ENCODE results near the gene RASA2.
A peak's percentile ranks its signal among the peaks of the same experiment; 100 is the strongest.

The RASA2 gene

GRCh38 chr3:141456301-141456625 is 30.6 kb upstream of the RASA2 start:
- no peak for FAIRE-seq
- no peak for DNase-seq (ENCODE audit: insufficient read length, low spot score)
- TF ChIP-seq POLR2A (IDR thresholded peaks at IDR 0.05; ENCODE audit: low read depth, low read length) (no peak), PAX5 (IDR thresholded peaks at IDR 0.05; ENCODE audit: insufficient read depth, low read length, severe bottlenecking) (no peak), SPI1 (IDR thresholded peaks at IDR 0.05; ENCODE audit: low read depth, low read length) (no peak), POU2F2 (IDR thresholded peaks at IDR 0.05; ENCODE audit: low read depth, low read length) (no peak), TAF1 (IDR thresholded peaks at IDR 0.05; ENCODE audit: low read depth, low read length) (no peak), POLR2AphosphoS5 (IDR thresholded peaks at IDR 0.05; ENCODE audit: low read depth, low read length) (no peak)

- no peak for FAIRE-seq
- TF ChIP-seq TAF1 (IDR thresholded peaks at IDR 0.05; ENCODE audit: low read depth, low read length) (no peak), POLR2AphosphoS5 (IDR thresholded peaks at IDR 0.05; ENCODE audit: low read depth, low read length) (no peak), POLR2A (IDR thresholded peaks at IDR 0.05; ENCODE audit: low read depth, low read length) (no peak), SPI1 (IDR thresholded peaks at IDR 0.05; ENCODE audit: low read depth, low read length) (no peak), POU2F2 (IDR thresholded peaks at IDR 0.05; ENCODE audit: low read depth, low read length) (no peak), PAX5 (IDR thresholded peaks at IDR 0.05; ENCODE audit: insufficient read depth, low read length, severe bottlenecking) (no peak)
- no peak for DNase-seq (ENCODE audit: insufficient read length, low spot score)
These were observed 29.1 kb upstream of the RASA2 start for GRCh38 chr3:141457624-141458236.

- DNase-seq (ENCODE audit: insufficient read length, low spot score) (no peak), FAIRE-seq (no peak)
- TF ChIP-seq SPI1 (IDR thresholded peaks at IDR 0.05; ENCODE audit: low read depth, low read length) = no peak
- TF ChIP-seq TAF1 (IDR thresholded peaks at IDR 0.05; ENCODE audit: low read depth, low read length) = no peak
- TF ChIP-seq POLR2A (IDR thresholded peaks at IDR 0.05; ENCODE audit: low read depth, low read length) = no peak
- no peak for TF ChIP-seq PAX5 (IDR thresholded peaks at IDR 0.05; ENCODE audit: insufficient read depth, low read length, severe bottlenecking)
- TF ChIP-seq POU2F2 (IDR thresholded peaks at IDR 0.05; ENCODE audit: low read depth, low read length) = no peak
- no peak for TF ChIP-seq POLR2AphosphoS5 (IDR thresholded peaks at IDR 0.05; ENCODE audit: low read depth, low read length)
These were observed 27.8 kb upstream of the RASA2 start for GRCh38 chr3:141459008-141459407.

GRCh38 chr3:141460097-141460704 is 26.6 kb upstream of the RASA2 start:
- FAIRE-seq = peak; percentile 83
- TF ChIP-seq SPI1 (IDR thresholded peaks at IDR 0.05; ENCODE audit: low read depth, low read length) (no peak), POU2F2 (IDR thresholded peaks at IDR 0.05; ENCODE audit: low read depth, low read length) (no peak), POLR2AphosphoS5 (IDR thresholded peaks at IDR 0.05; ENCODE audit: low read depth, low read length) (no peak), PAX5 (IDR thresholded peaks at IDR 0.05; ENCODE audit: insufficient read depth, low read length, severe bottlenecking) (no peak), TAF1 (IDR thresholded peaks at IDR 0.05; ENCODE audit: low read depth, low read length) (no peak), POLR2A (IDR thresholded peaks at IDR 0.05; ENCODE audit: low read depth, low read length) (no peak)
- DNase-seq (ENCODE audit: insufficient read length, low spot score) = peak; percentile 54

GRCh38 chr3:141462176-141462859 is 24.5 kb upstream of the RASA2 start:
- TF ChIP-seq POLR2A (IDR thresholded peaks at IDR 0.05; ENCODE audit: low read depth, low read length) = no peak
- peak; percentile 78 for TF ChIP-seq SPI1 (IDR thresholded peaks at IDR 0.05; ENCODE audit: low read depth, low read length)
- FAIRE-seq (no peak), DNase-seq (ENCODE audit: insufficient read length, low spot score) (no peak)

GRCh38 chr3:141465221-141465620 is 21.6 kb upstream of the RASA2 start:
- TF ChIP-seq POLR2AphosphoS5 (IDR thresholded peaks at IDR 0.05; ENCODE audit: low read depth, low read length) (no peak), PAX5 (IDR thresholded peaks at IDR 0.05; ENCODE audit: insufficient read depth, low read length, severe bottlenecking) (no peak)
- no peak for FAIRE-seq
- DNase-seq (ENCODE audit: insufficient read length, low spot score) = no peak

GRCh38 chr3:141466633-141467169 is 20.1 kb upstream of the RASA2 start:
- TF ChIP-seq POLR2A (IDR thresholded peaks at IDR 0.05; ENCODE audit: low read depth, low read length) = no peak
- TF ChIP-seq POU2F2 (IDR thresholded peaks at IDR 0.05; ENCODE audit: low read depth, low read length) = no peak
- TF ChIP-seq PAX5 (IDR thresholded peaks at IDR 0.05; ENCODE audit: insufficient read depth, low read length, severe bottlenecking) = no peak
- TF ChIP-seq POLR2AphosphoS5 (IDR thresholded peaks at IDR 0.05; ENCODE audit: low read depth, low read length) = no peak
- no peak for TF ChIP-seq TAF1 (IDR thresholded peaks at IDR 0.05; ENCODE audit: low read depth, low read length)
- FAIRE-seq = no peak
- DNase-seq (ENCODE audit: insufficient read length, low spot score) = no peak

- FAIRE-seq (no peak), DNase-seq (ENCODE audit: insufficient read length, low spot score) (no peak)
- TF ChIP-seq POLR2AphosphoS5 (IDR thresholded peaks at IDR 0.05; ENCODE audit: low read depth, low read length) = no peak
- TF ChIP-seq SPI1 (IDR thresholded peaks at IDR 0.05; ENCODE audit: low read depth, low read length) = no peak
- TF ChIP-seq POU2F2 (IDR thresholded peaks at IDR 0.05; ENCODE audit: low read depth, low read length) = no peak
- TF ChIP-seq POLR2A (IDR thresholded peaks at IDR 0.05; ENCODE audit: low read depth, low read length) = no peak
- no peak for TF ChIP-seq TAF1 (IDR thresholded peaks at IDR 0.05; ENCODE audit: low read depth, low read length)
- TF ChIP-seq PAX5 (IDR thresholded peaks at IDR 0.05; ENCODE audit: insufficient read depth, low read length, severe bottlenecking) = no peak
These were observed 17.1 kb upstream of the RASA2 start for GRCh38 chr3:141469720-141470119.

- DNase-seq (ENCODE audit: insufficient read length, low spot score) = no peak
- TF ChIP-seq POLR2AphosphoS5 (IDR thresholded peaks at IDR 0.05; ENCODE audit: low read depth, low read length) = no peak
- TF ChIP-seq POLR2A (IDR thresholded peaks at IDR 0.05; ENCODE audit: low read depth, low read length) = no peak
- TF ChIP-seq PAX5 (IDR thresholded peaks at IDR 0.05; ENCODE audit: insufficient read depth, low read length, severe bottlenecking) = no peak
- no peak for TF ChIP-seq TAF1 (IDR thresholded peaks at IDR 0.05; ENCODE audit: low read depth, low read length)
- TF ChIP-seq POU2F2 (IDR thresholded peaks at IDR 0.05; ENCODE audit: low read depth, low read length) = no peak
- TF ChIP-seq SPI1 (IDR thresholded peaks at IDR 0.05; ENCODE audit: low read depth, low read length) = no peak
- no peak for FAIRE-seq
These were observed 15.7 kb upstream of the RASA2 start for GRCh38 chr3:141471160-141471559.
